Panc1 (cell line): ENCODE data around the gene TEDC1.

Experiments
- POLR2AphosphoS5 ChIP-seq: IDR thresholded peaks from 2 replicates; pipeline ENCODE4 v1.6.1; 2012; ENCODE audit warnings: mild to moderate bottlenecking, low read depth, low read length, moderate library complexity
- TCF7L2 ChIP-seq: IDR thresholded peaks from 2 replicates; pipeline ENCODE4 v1.6.1; 2011; ENCODE audit warnings: mild to moderate bottlenecking, low read depth, low read length, inconsistent platforms
- TF ChIP-seq, protein P1 (sequence below): fragments of 450-650 bp; IDR thresholded peaks from 2 replicates; pipeline ENCODE4 v1.5.1; 2017; ENCODE audit warnings: mild to moderate bottlenecking
- TF ChIP-seq, protein P2 (sequence below), 2 experiments: IDR thresholded peaks; 2 replicates each; pipeline ENCODE4 v1.6.1; 2011 to 2012; ENCODE audit warnings: low read depth in 2 of 2, control low read depth in 1 of 2, low read length in 1 of 2, mild to moderate bottlenecking in 1 of 2, moderate library complexity in 1 of 2; ENCODE audit not compliant: insufficient read depth in 1 of 2

DNA sequence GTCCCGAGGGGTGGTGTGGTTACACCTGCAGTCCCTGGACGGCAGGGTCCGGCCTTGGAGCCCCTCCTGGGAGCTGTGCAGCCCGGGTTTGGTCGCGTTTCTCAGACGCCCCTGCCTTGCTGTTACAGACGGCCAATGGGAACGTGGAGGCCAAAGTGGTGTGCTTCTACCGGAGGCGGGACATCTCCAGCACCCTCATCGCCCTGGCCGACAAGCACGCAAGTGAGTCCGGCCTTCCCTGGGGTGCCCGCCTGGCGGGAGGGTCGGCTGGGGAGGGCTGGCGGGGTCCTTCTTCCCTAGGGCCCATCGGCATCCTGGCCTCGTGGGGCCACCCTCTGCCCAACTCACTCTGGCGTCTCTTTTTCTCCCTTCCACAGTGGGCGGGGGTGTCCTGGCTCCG is 45.8 kb upstream of the TEDC1 start:
- TF ChIP-seq, protein P1, sequence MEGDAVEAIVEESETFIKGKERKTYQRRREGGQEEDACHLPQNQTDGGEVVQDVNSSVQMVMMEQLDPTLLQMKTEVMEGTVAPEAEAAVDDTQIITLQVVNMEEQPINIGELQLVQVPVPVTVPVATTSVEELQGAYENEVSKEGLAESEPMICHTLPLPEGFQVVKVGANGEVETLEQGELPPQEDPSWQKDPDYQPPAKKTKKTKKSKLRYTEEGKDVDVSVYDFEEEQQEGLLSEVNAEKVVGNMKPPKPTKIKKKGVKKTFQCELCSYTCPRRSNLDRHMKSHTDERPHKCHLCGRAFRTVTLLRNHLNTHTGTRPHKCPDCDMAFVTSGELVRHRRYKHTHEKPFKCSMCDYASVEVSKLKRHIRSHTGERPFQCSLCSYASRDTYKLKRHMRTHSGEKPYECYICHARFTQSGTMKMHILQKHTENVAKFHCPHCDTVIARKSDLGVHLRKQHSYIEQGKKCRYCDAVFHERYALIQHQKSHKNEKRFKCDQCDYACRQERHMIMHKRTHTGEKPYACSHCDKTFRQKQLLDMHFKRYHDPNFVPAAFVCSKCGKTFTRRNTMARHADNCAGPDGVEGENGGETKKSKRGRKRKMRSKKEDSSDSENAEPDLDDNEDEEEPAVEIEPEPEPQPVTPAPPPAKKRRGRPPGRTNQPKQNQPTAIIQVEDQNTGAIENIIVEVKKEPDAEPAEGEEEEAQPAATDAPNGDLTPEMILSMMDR: no peak
- TF ChIP-seq, protein P2, sequence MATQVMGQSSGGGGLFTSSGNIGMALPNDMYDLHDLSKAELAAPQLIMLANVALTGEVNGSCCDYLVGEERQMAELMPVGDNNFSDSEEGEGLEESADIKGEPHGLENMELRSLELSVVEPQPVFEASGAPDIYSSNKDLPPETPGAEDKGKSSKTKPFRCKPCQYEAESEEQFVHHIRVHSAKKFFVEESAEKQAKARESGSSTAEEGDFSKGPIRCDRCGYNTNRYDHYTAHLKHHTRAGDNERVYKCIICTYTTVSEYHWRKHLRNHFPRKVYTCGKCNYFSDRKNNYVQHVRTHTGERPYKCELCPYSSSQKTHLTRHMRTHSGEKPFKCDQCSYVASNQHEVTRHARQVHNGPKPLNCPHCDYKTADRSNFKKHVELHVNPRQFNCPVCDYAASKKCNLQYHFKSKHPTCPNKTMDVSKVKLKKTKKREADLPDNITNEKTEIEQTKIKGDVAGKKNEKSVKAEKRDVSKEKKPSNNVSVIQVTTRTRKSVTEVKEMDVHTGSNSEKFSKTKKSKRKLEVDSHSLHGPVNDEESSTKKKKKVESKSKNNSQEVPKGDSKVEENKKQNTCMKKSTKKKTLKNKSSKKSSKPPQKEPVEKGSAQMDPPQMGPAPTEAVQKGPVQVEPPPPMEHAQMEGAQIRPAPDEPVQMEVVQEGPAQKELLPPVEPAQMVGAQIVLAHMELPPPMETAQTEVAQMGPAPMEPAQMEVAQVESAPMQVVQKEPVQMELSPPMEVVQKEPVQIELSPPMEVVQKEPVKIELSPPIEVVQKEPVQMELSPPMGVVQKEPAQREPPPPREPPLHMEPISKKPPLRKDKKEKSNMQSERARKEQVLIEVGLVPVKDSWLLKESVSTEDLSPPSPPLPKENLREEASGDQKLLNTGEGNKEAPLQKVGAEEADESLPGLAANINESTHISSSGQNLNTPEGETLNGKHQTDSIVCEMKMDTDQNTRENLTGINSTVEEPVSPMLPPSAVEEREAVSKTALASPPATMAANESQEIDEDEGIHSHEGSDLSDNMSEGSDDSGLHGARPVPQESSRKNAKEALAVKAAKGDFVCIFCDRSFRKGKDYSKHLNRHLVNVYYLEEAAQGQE (IDR thresholded peaks at IDR 0.05; ENCODE audit: insufficient read depth in 1 of 2, low read depth in 2 of 2, low read length in 1 of 2): no peak
- no peak for TF ChIP-seq POLR2AphosphoS5
- TF ChIP-seq TCF7L2: no peak
